A673 (cell line): ENCODE measurements around the gene HLA-DQB1.

Source experiments
- CTCF ChIP-seq: fragments of 300-800, 200-600 bp; sonication (generic); conservative IDR thresholded peaks from 2 replicates; pipeline ENCODE4 v1.5.1; 2017; ENCODE audit warnings: low read depth, mild to moderate bottlenecking, antibody characterized with exemption, low read length, moderate library complexity, mixed read lengths
- EZH2 ChIP-seq: fragments of 200-600 bp; sonication (generic); IDR thresholded peaks from 2 replicates; pipeline ENCODE4 v1.6.1; 2017; ENCODE audit warnings: borderline replicate concordance, low read depth, mild to moderate bottlenecking, mixed read lengths, antibody characterized with exemption, low read length; ENCODE audit not compliant: poor library complexity, severe bottlenecking

GRCh38 chr6:32689531-32690501 is 23.4 kb upstream of the HLA-DQB1 start:
- TF ChIP-seq CTCF (no peak), EZH2 (no peak)
